Activated CD4-positive, alpha-beta T cell treated with anti-CD3 and anti-CD28 coated beads for 1 hour (primary cell): ENCODE results near the gene MYO5A.

Experiments used
- DNase-seq: peaks from one replicate; pipeline ENCODE4 v3.0.0-alpha.2; 2020

Gene MYO5A

GRCh38 chr15:52359722-52360121 is 169.0 kb downstream of the MYO5A start:
- no peak for DNase-seq

- no peak for DNase-seq
These were observed 170.7 kb downstream of the MYO5A start for GRCh38 chr15:52357949-52358348.

GRCh38 chr15:52352086-52352485 is 176.6 kb downstream of the MYO5A start:
- DNase-seq, result no peak

GRCh38 chr15:52351206-52351908 is 177.3 kb downstream of the MYO5A start:
- DNase-seq, result no peak

GRCh38 chr15:52350423-52350822 is 178.3 kb downstream of the MYO5A start:
- DNase-seq, result no peak

- no peak for DNase-seq
These were observed 179.5 kb downstream of the MYO5A start for GRCh38 chr15:52349052-52349700.

GRCh38 chr15:52348056-52348745 is 180.5 kb downstream of the MYO5A start:
- no peak for DNase-seq

GRCh38 chr15:52344592-52344991 is 184.1 kb downstream of the MYO5A start:
- DNase-seq, result no peak

- DNase-seq, result no peak
These were observed 184.8 kb downstream of the MYO5A start for GRCh38 chr15:52343831-52344230.

- DNase-seq, result no peak
These were observed 188.6 kb downstream of the MYO5A start for GRCh38 chr15:52340093-52340492.

GRCh38 chr15:52338891-52339290 is 189.8 kb downstream of the MYO5A start:
- no peak for DNase-seq

- no peak for DNase-seq
These were observed 190.6 kb downstream of the MYO5A start for GRCh38 chr15:52338058-52338457.

GRCh38 chr15:52337198-52337853 is 191.4 kb downstream of the MYO5A start:
- DNase-seq, result no peak

GRCh38 chr15:52336529-52336928 is 192.2 kb downstream of the MYO5A start:
- DNase-seq, result no peak

GRCh38 chr15:52334491-52335160 is 194.1 kb downstream of the MYO5A start:
- no peak for DNase-seq

GRCh38 chr15:52331490-52332240 is 197.0 kb downstream of the MYO5A start:
- DNase-seq, result peak; percentile 26

GRCh38 chr15:52329987-52330386 is 198.7 kb downstream of the MYO5A start:
- DNase-seq, result no peak

GRCh38 chr15:52329150-52329549 is 199.5 kb downstream of the MYO5A start:
- no peak for DNase-seq

- DNase-seq, result no peak
These were observed 200.0 kb downstream of the MYO5A start for GRCh38 chr15:52328680-52329079.

GRCh38 chr15:52326756-52327155 is 201.9 kb downstream of the MYO5A start:
- DNase-seq, result no peak

GRCh38 chr15:52324109-52324508 is 204.6 kb downstream of the MYO5A start:
- no peak for DNase-seq
